IMR-90 (cell line): Measurements from ENCODE around the gene CTXN3. TPM values are rescaled to one million over a fixed set of nuclear protein-coding genes. Genes with fewer than 3 reads are reported as not detected.

Experiments
- ATAC-seq: fragments of 200-7000 bp; cut with Tn5 transposase; 2 replicates; pipeline ENCODE4 v1.9.1; 2020; ENCODE audit warnings: low read depth, mild to moderate bottlenecking, moderate library complexity
- BruUV-seq: library from RNA; stranded (reverse); fragments of 400-500 nt; replicated peaks from 2 replicates; lab custom pipeline; 2021; lab: Mats Ljungman, UMichigan
- CTCF ChIA-PET: fragments of 300-600 bp; formaldehyde crosslinking; extraction: SDS; loops from one replicate; lab custom pipeline; 2021; ENCODE audit warnings: antibody characterized with exemption; lab: Yijun Ruan, JAX
- POLR2A ChIA-PET: fragments of 300-600 bp; sonication (Branson Sonifier 250); formaldehyde crosslinking; loops from one replicate; lab custom pipeline; 2022; ENCODE audit warnings: antibody characterized with exemption; ENCODE audit not compliant: unreplicated experiment; lab: Charles Lee
- DNase-seq: peaks from one replicate; pipeline ENCODE4 v3.0.0; 2013
- H2AFZ ChIP-seq: replicated peaks from 2 replicates; pipeline ENCODE3; 2013; ENCODE audit warnings: low read length, mild to moderate bottlenecking; ENCODE audit not compliant: poor library complexity
- H2AK5ac ChIP-seq: 2 replicates; pipeline ENCODE4 v1.6.1; 2013; ENCODE audit warnings: low read depth, low read length, inconsistent platforms
- H2AK9ac ChIP-seq: replicated peaks from 2 replicates; pipeline ENCODE3; 2013; ENCODE audit warnings: mild to moderate bottlenecking, low read depth, low read length, moderate library complexity; ENCODE audit not compliant: poor library complexity
- H2BK120ac ChIP-seq: 2 replicates; pipeline ENCODE4 v1.6.1; 2013; ENCODE audit warnings: low read depth, low read length, inconsistent platforms
- H2BK15ac ChIP-seq: 3 replicates; pipeline ENCODE4 v1.6.1; 2013; ENCODE audit warnings: low read depth, low read length, inconsistent platforms
- H2BK20ac ChIP-seq: 2 replicates; pipeline ENCODE4 v1.6.1; 2013; ENCODE audit warnings: low read depth, mild to moderate bottlenecking, inconsistent platforms, low read length, moderate library complexity
- H2BK5ac ChIP-seq: 2 replicates; pipeline ENCODE4 v1.6.1; 2013; ENCODE audit warnings: mild to moderate bottlenecking, low read depth, low read length, inconsistent platforms; ENCODE audit not compliant: poor library complexity, severe bottlenecking
- H3K14ac ChIP-seq: replicated peaks from 2 replicates; pipeline ENCODE4 v1.6.1; 2013; ENCODE audit warnings: low read depth, low read length, inconsistent platforms
- H3K18ac ChIP-seq: 2 replicates; pipeline ENCODE4 v1.6.1; 2013; ENCODE audit warnings: low read depth, low read length, control low read depth
- H3K23ac ChIP-seq: 2 replicates; pipeline ENCODE4 v1.6.1; 2013; ENCODE audit warnings: low read depth, low read length, inconsistent platforms
- H3K27ac ChIP-seq: 2 replicates; pipeline ENCODE4 v1.5.1; 2013; ENCODE audit warnings: mild to moderate bottlenecking, control low read depth, low read length; ENCODE audit not compliant: insufficient read depth
- H3K27me3 ChIP-seq: 2 replicates; pipeline ENCODE4 v1.6.1; 2013; ENCODE audit warnings: low read length; ENCODE audit not compliant: control insufficient read depth, insufficient read depth
- H3K36me3 ChIP-seq: 2 replicates; pipeline ENCODE4 v1.6.1; 2013; ENCODE audit warnings: low read length, mixed read lengths; ENCODE audit not compliant: control insufficient read depth, insufficient read depth
- H3K4ac ChIP-seq: 2 replicates; pipeline ENCODE4 v1.6.1; 2013; ENCODE audit warnings: low read depth, low read length, inconsistent platforms
- H3K4me1 ChIP-seq: 2 replicates; pipeline ENCODE4 v1.6.1; 2013; ENCODE audit warnings: low read length, mixed read lengths; ENCODE audit not compliant: control insufficient read depth, insufficient read depth
- H3K4me2 ChIP-seq: 2 replicates; pipeline ENCODE4 v1.6.1; 2013; ENCODE audit warnings: low read depth, mild to moderate bottlenecking, control low read depth, low read length, moderate library complexity
- H3K4me3 ChIP-seq: 2 replicates; pipeline ENCODE4 v1.5.1; 2013; ENCODE audit warnings: low read depth, mild to moderate bottlenecking, control low read depth, low read length, moderate library complexity; ENCODE audit not compliant: insufficient read depth
- H3K56ac ChIP-seq: 2 replicates; pipeline ENCODE4 v1.6.1; 2013; ENCODE audit warnings: low read length, inconsistent platforms; ENCODE audit not compliant: insufficient read depth; ENCODE audit errors: extremely low read depth
- H3K79me1 ChIP-seq, 2 experiments: 2 replicates each; pipeline ENCODE4 v1.6.1; 2013; ENCODE audit warnings: low read length in 2 of 2, inconsistent platforms in 1 of 2, low read depth in 1 of 2
- H3K9ac ChIP-seq: 2 replicates; pipeline ENCODE4 v1.6.1; 2013; ENCODE audit warnings: low read depth, low read length, control low read depth
- H3K9me1 ChIP-seq: 2 replicates; pipeline ENCODE4 v1.6.1; 2013; ENCODE audit warnings: low read length, inconsistent platforms; ENCODE audit not compliant: insufficient read depth
- H3K9me3 ChIP-seq: 2 replicates; pipeline ENCODE4 v1.6.1; 2013; ENCODE audit warnings: low read length; ENCODE audit not compliant: control insufficient read depth, insufficient read depth
- H4K20me1 ChIP-seq: 2 replicates; pipeline ENCODE4 v1.6.1; 2013; ENCODE audit warnings: low read length, inconsistent platforms; ENCODE audit not compliant: insufficient read depth
- H4K5ac ChIP-seq: 2 replicates; pipeline ENCODE4 v1.6.1; 2013; ENCODE audit warnings: mild to moderate bottlenecking, low read depth, low read length, control low read depth
- H4K8ac ChIP-seq, 2 experiments: 2 replicates each; pipeline ENCODE4 v1.6.1; 2013; ENCODE audit warnings: low read depth in 2 of 2, low read length in 2 of 2, control low read depth in 1 of 2, inconsistent platforms in 1 of 2
- H4K91ac ChIP-seq: 2 replicates; pipeline ENCODE4 v1.6.1; 2013; ENCODE audit warnings: low read depth, low read length, inconsistent platforms; ENCODE audit not compliant: insufficient read depth
- BHLHE40 ChIP-seq: fragments of 150-350 bp; IDR thresholded peaks from 2 replicates; pipeline ENCODE4 v1.6.1; 2016; ENCODE audit warnings: mild to moderate bottlenecking, low read depth, low read length
- CHD1 ChIP-seq: IDR thresholded peaks from 2 replicates; pipeline ENCODE4 v1.6.1; 2012; ENCODE audit warnings: low read depth, low read length, improper control_type of control experiment
- FOS ChIP-seq: fragments of 150-350 bp; IDR thresholded peaks from 2 replicates; pipeline ENCODE4 v1.6.1; 2016; ENCODE audit warnings: low read depth, low read length
- MAFK ChIP-seq: IDR thresholded peaks from 2 replicates; pipeline ENCODE4 v1.6.1; 2012; ENCODE audit warnings: low read depth, low read length, improper control_type of control experiment
- MAZ ChIP-seq: IDR thresholded peaks from 2 replicates; pipeline ENCODE4 v1.6.1; 2012; ENCODE audit warnings: low read depth, mild to moderate bottlenecking, low read length, improper control_type of control experiment, moderate library complexity, borderline replicate concordance
- MXI1 ChIP-seq: IDR thresholded peaks from 2 replicates; pipeline ENCODE4 v1.6.1; 2012; ENCODE audit warnings: low read depth, mild to moderate bottlenecking, low read length, moderate library complexity, borderline replicate concordance
- NFE2L2 ChIP-seq: fragments of 150-350 bp; IDR thresholded peaks from 2 replicates; pipeline ENCODE4 v1.6.1; 2016; ENCODE audit warnings: low read depth, mild to moderate bottlenecking, low read length
- POLR2A ChIP-seq: IDR thresholded peaks from 2 replicates; pipeline ENCODE4 v1.6.1; 2012; ENCODE audit warnings: mild to moderate bottlenecking, low read depth, low read length
- RAD21 ChIP-seq: IDR thresholded peaks from 2 replicates; pipeline ENCODE4 v1.6.1; 2012; ENCODE audit warnings: low read length, improper control_type of control experiment
- RCOR1 ChIP-seq: IDR thresholded peaks from 2 replicates; pipeline ENCODE4 v1.6.1; 2012; ENCODE audit warnings: mild to moderate bottlenecking, low read length, improper control_type of control experiment; ENCODE audit not compliant: insufficient replicate concordance
- RFX5 ChIP-seq: IDR thresholded peaks from 2 replicates; pipeline ENCODE4 v1.8.0; 2012; ENCODE audit warnings: low read depth, mild to moderate bottlenecking, low read length, moderate library complexity
- SMC3 ChIP-seq: fragments of 150-350 bp; IDR thresholded peaks from 2 replicates; pipeline ENCODE4 v1.6.1; 2016; ENCODE audit warnings: low read depth, mild to moderate bottlenecking, antibody characterized with exemption, low read length, moderate library complexity
- WGBS, 2 experiments: methylation state at CpG; one replicate each; pipeline versions ENCODE4 v1.1.5 to v1.1.7; 2013; ENCODE audit warnings: missing lambda C conversion rate in 2 of 2; ENCODE audit not compliant: insufficient read length in 1 of 2; ENCODE audit errors: extremely low coverage in 2 of 2; 5-methylcytosine and 5-hydroxymethylcytosine counted together
- dilution Hi-C: fragments of 300-500 bp; cut with HindIII; formaldehyde crosslinking; loops from one replicate; pipeline ENCODE4 v1.14.3; 2018; ENCODE audit warnings: low sequenced_read_pairs; ENCODE audit not compliant: unreplicated experiment
- in situ Hi-C: fragments of 300-500 bp; cut with MboI; formaldehyde crosslinking; loops from 3 replicates; pipeline ENCODE4 v1.14.3; 2019; ENCODE audit warnings: low sequenced_read_pairs, inconsistent platforms, mixed read lengths
- intact Hi-C: fragments of 100-400 bp; cut with micrococcal nuclease; formaldehyde crosslinking; loops from 2 replicates; pipeline ENCODE4 v1.10.0; 2022
- polyA plus RNA-seq, 3 experiments: library from polyadenylated mRNA; depleted of rRNA; stranded (reverse); fragments of >200 nt; gene quantifications; 2 replicates each; pipeline ENCODE4 v1.2.3, GENCODE V29; 2012; ENCODE audit warnings: low replicate concordance in 1 of 3
- total RNA-seq: library from RNA; depleted of rRNA; stranded (reverse); fragments of >200 nt; gene quantifications from 2 replicates; pipeline ENCODE4 v1.2.3, GENCODE V29; 2012
- TF ChIP-seq, protein P1 (sequence below): fragments of 150-350 bp; IDR thresholded peaks from 2 replicates; pipeline ENCODE4 v1.6.1; 2017; ENCODE audit warnings: mild to moderate bottlenecking, antibody characterized with exemption, low read length, low read depth
- TF ChIP-seq, protein P2 (sequence below): conservative IDR thresholded peaks from 2 replicates; pipeline ENCODE4 v1.5.1; 2012; ENCODE audit warnings: mild to moderate bottlenecking, low read depth, low read length, improper control_type of control experiment
- TF ChIP-seq, protein P3 (sequence below): fragments of 150-350 bp; IDR thresholded peaks from 2 replicates; pipeline ENCODE4 v1.6.1; 2016; ENCODE audit warnings: low read depth, mild to moderate bottlenecking, low read length, moderate library complexity, borderline replicate concordance

CTXN3 gene
- total and polyA plus RNA-seq, 2 of the 4 experiments (the other 2 are of a cell fraction): not detected

DNA sequence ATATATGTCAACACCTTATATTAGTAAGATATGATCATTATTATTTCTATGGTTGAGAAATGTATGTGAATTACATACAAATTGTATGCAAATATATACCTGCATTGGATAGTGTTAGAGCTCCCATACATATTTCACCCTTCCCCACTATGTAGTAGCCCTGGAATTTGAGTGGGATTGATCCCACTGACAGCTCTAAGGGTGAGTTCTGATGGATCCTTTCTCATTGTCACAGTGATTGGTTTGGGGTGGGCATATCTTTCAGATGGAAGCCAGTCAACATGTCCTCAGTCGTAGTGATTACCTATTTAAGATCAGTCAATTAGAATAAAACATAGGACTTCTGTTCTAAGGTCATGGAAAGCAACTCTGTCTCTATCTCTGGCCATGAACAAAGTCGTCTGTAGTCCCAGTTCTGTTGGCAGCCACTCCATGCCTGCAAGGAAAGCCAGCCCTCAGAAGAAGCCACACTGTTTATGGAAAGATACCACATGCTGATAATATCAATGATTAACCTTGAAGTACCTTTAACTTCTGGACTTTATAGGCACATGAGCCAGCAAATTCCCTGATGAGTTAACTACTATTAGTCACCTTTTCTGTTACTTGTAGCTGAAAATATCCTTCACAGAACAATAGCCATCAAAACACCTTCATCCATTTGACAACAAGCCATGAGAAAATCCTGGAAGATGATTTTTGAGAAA is 49.2 kb downstream of the CTXN3 start:
- Histone ChIP-seq H2AFZ (no peak overlapping the region), H3K18ac (peak overlapping the region; percentile 77; the same call in 1 of the 2 replicates), H3K14ac (no peak overlapping the region), H3K36me3 (no peaks in the 10 kb centered on the region), H3K79me1 (no peaks in the 10 kb centered on the region), H3K9me3 (no peaks in the 10 kb centered on the region), H3K27me3 (no peaks in the 10 kb centered on the region), H4K20me1 (no peaks in the 10 kb centered on the region), H2BK15ac (no peak overlapping the region), H3K4ac (no peak overlapping the region), H3K4me3 (no peak overlapping the region), H2AK9ac (no peak overlapping the region), H3K9ac (no peak overlapping the region), H3K9me1 (no peaks in the 10 kb centered on the region), H2AK5ac (no peak overlapping the region), H3K23ac (no peak overlapping the region), H3K56ac (no peak overlapping the region), H4K91ac (no peak overlapping the region), H3K27ac (no peak overlapping the region), H3K4me2 (no peak overlapping the region), H3K4me1 (peaks cover 6% of the 10 kb centered on the region; the same call in 1 of the 2 replicates), H2BK20ac (no peak overlapping the region), H4K5ac (no peak overlapping the region), H4K8ac (no peak overlapping the region), H2BK120ac (no peak overlapping the region), H2BK5ac (no peak overlapping the region)
- ATAC-seq (peak; percentile 22; the same call in 1 of the 2 replicates), DNase-seq (peak; percentile 51)
- BruUV-seq: no TSS peak
- ChIA-PET POLR2A (no interaction called here), CTCF (no interaction called here)
- in situ Hi-C loops: no loop called here
- intact Hi-C loops: no loop called here
- dilution Hi-C loops: no loop called here
- no CpG with 5 or more reads among the region's 2 CpGs for WGBS, 2 experiments
- TF ChIP-seq, protein P1, sequence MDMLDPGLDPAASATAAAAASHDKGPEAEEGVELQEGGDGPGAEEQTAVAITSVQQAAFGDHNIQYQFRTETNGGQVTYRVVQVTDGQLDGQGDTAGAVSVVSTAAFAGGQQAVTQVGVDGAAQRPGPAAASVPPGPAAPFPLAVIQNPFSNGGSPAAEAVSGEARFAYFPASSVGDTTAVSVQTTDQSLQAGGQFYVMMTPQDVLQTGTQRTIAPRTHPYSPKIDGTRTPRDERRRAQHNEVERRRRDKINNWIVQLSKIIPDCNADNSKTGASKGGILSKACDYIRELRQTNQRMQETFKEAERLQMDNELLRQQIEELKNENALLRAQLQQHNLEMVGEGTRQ: no peak
- TF ChIP-seq MXI1: no peak
- no peak for TF ChIP-seq SMC3
- TF ChIP-seq, protein P2, sequence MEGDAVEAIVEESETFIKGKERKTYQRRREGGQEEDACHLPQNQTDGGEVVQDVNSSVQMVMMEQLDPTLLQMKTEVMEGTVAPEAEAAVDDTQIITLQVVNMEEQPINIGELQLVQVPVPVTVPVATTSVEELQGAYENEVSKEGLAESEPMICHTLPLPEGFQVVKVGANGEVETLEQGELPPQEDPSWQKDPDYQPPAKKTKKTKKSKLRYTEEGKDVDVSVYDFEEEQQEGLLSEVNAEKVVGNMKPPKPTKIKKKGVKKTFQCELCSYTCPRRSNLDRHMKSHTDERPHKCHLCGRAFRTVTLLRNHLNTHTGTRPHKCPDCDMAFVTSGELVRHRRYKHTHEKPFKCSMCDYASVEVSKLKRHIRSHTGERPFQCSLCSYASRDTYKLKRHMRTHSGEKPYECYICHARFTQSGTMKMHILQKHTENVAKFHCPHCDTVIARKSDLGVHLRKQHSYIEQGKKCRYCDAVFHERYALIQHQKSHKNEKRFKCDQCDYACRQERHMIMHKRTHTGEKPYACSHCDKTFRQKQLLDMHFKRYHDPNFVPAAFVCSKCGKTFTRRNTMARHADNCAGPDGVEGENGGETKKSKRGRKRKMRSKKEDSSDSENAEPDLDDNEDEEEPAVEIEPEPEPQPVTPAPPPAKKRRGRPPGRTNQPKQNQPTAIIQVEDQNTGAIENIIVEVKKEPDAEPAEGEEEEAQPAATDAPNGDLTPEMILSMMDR: no peak
- TF ChIP-seq NFE2L2: 0 out of 2 replicates have a peak, but pooled peaks have one; percentile 9
- no peak for TF ChIP-seq RFX5
- no peak for TF ChIP-seq MAZ
- TF ChIP-seq RAD21: no peak
- TF ChIP-seq BHLHE40: 0 out of 2 replicates have a peak, but pooled peaks have one; percentile 53
- TF ChIP-seq, protein P3, sequence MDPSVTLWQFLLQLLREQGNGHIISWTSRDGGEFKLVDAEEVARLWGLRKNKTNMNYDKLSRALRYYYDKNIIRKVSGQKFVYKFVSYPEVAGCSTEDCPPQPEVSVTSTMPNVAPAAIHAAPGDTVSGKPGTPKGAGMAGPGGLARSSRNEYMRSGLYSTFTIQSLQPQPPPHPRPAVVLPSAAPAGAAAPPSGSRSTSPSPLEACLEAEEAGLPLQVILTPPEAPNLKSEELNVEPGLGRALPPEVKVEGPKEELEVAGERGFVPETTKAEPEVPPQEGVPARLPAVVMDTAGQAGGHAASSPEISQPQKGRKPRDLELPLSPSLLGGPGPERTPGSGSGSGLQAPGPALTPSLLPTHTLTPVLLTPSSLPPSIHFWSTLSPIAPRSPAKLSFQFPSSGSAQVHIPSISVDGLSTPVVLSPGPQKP: no peak
- TF ChIP-seq CHD1: no peak
- no peak for TF ChIP-seq MAFK
- TF ChIP-seq RCOR1: no peak
- no peak for TF ChIP-seq POLR2A
- TF ChIP-seq FOS: peak; percentile 13; the same call in 1 of the 2 replicates
